ENCODE measurements around the gene DNAJC16. TPM values are rescaled to one million over a fixed set of nuclear protein-coding genes. Genes with fewer than 3 reads are reported as not detected.

The DNAJC16 gene
- polyA plus RNA-seq, 3 donors: 3.0 to 3.6 (median 3.2) TPM

GRCh38 chr1:15559189-15559810, 32.7 kb downstream of the DNAJC16 start:
- no peak overlapping the region for H3K27ac ChIP-seq (ENCODE audit: low read depth, low read length)
- 43 to 91% (median 87%) methylated on average over 12 of the region's 12 CpGs for WGBS, 3 donors

GRCh38 chr1:15568387-15569073, 41.9 kb downstream of the DNAJC16 start:
- 92 to 93% (median 92%) methylated on average over 18 of the region's 18 CpGs for WGBS, 3 donors
- H3K27ac ChIP-seq (ENCODE audit: low read depth, low read length): no peak overlapping the region

- 90 to 95% (median 94%) methylated on average over 1 of the region's 1 CpG for WGBS, 3 donors
- H3K27ac ChIP-seq (ENCODE audit: low read depth, low read length): no peak overlapping the region
Measured at GRCh38 chr1:15570861-15571260, 44.2 kb downstream of the DNAJC16 start.

- H3K27ac ChIP-seq (ENCODE audit: low read depth, low read length): no peak overlapping the region
Measured at GRCh38 chr1:15571266-15571665, 44.6 kb downstream of the DNAJC16 start.

- H3K27ac ChIP-seq (ENCODE audit: low read depth, low read length): no peak overlapping the region
- 83 to 87% (median 83%) methylated on average over 9 of the region's 9 CpGs for WGBS, 3 donors
Measured at GRCh38 chr1:15573477-15573876, 46.8 kb downstream of the DNAJC16 start.

DNA sequence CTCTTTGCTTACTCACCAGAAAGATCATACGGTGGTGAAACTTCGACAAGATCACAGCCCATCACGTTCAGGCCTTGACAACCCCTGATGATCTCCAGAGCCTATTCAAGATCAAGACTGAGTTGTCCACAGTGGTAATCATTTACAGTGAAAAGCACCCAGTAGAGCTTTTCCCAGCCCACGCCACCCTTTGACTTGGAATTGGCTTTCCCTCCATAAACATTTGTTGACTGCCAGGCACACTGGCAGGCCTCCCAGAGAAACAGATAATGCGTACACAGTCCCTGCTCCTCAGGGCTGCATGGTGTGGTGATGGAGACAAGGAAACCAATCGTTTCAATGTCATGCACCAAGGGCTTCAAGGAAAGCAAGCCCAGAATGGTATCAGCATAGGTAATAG, 48.1 kb downstream of the DNAJC16 start:
- 67 to 89% (median 84%) methylated on average over 6 of the region's 6 CpGs for WGBS, 3 donors
- H3K27ac ChIP-seq (ENCODE audit: low read depth, low read length): no peak overlapping the region

DNA sequence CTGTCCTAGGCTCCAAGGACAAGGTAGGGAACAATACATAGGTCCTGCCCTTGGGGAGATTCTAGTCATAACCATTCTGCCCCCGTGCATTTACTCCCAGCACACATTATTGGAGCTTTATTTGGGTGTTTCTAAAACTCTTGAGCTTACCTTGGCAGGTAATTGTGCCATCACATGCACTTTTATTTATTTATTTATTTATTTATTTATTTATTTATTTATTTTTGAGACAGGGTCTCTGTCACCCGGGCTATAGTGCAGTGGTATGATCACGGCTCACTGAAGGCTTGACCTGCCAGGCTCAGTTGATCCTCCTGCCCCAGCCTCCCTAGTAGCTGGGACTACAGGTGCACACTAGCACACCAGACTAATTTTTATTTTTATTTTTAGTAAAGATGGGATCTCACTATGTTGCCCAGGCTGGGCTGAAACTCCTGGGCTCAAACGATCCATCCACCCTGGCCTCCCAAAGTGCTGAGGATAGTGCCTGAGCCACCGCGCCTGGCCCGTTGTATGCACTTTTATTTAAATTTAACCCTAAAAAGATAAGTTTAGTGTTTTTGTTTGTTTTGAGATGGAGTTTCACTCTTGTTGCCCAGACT, 49.0 kb downstream of the DNAJC16 start:
- no peak overlapping the region for H3K27ac ChIP-seq (ENCODE audit: low read depth, low read length)
- 94 to 99% (median 98%) methylated on average over 7 of the region's 7 CpGs for WGBS, 3 donors

DNA sequence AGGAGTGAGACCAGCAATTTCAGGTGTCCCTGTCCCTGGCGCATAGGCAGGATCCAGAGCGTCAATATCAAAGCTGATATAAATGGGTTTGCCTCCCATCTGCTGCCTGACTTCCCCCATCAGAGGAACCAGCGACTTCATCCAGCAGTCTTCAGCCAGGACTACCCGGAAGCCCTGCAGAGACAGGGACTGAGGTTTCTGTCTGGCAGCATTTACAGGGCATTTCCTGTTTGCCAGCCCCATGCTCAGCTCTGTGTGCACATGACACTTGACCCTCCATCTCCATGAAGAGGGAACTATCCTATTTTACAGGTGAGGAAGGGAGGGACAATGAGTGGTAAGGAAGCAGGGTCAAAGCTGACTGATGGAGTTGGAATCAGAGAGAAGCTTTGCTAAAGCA, 51.0 kb downstream of the DNAJC16 start:
- WGBS, 3 donors: 60 to 71% (median 61%) methylated on average over 4 of the region's 4 CpGs
- no peak overlapping the region for H3K27ac ChIP-seq (ENCODE audit: low read depth, low read length)

- WGBS, 3 donors: 81 to 82% (median 81%) methylated on average over 16 of the region's 16 CpGs
- H3K27ac ChIP-seq (ENCODE audit: low read depth, low read length): no peak overlapping the region
Measured at GRCh38 chr1:15578921-15579682, 52.5 kb downstream of the DNAJC16 start.

GRCh38 chr1:15579683-15580047, 53.0 kb downstream of the DNAJC16 start:
- H3K27ac ChIP-seq (ENCODE audit: low read depth, low read length): no peak overlapping the region

DNA sequence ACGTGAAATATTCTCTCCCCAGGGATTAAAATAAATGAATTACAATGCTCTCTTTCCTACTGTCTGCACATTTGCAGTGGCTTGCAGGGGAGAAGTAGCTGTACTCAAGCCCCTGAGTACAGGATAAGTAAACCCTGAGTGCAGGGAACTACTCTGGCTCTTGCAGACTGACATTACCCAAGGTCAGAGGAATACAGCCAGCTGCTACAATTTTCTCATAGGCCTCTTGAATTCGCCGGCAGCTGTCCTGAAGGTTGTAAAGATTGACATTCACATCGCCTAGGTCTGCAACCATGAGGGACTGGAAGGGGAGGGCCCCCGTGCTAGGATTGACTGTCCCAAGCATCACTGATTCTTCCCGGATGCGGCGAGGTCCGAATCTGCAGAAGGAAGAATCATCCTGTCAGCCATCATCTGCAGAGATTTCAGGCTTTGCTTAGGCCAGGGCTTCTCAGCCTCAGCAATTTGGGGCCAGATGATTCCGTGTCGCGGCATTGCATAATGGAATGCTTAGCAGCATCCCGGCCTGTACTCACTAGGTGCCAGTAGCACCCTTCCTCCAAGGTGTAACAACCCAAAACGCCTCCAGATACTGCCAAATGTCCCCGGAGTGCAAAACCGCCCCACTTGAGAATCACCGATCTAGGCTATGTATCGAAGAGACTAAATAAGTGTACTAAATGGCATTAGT, 56.5 kb downstream of the DNAJC16 start:
- WGBS, 3 donors: 71 to 93% (median 91%) methylated on average over 18 of the region's 18 CpGs
- no peak overlapping the region for H3K27ac ChIP-seq (ENCODE audit: low read depth, low read length)

GRCh38 chr1:15584489-15585363, 58.1 kb downstream of the DNAJC16 start, which contains the start of gene AGMAT:
TSS of gene AGMAT (minus strand) at chr1:15585051. CDS start at chr1:15584967, 84 bp downstream.
- 2 to 4% (median 3%) methylated on average over 60 to 68 of the region's 68 CpGs for WGBS, 3 donors
- no peak within 1 kb of the TSS for H3K27ac ChIP-seq (ENCODE audit: low read depth, low read length)

GRCh38 chr1:15592285-15592684, 65.6 kb downstream of the DNAJC16 start:
- 75 to 82% (median 78%) methylated on average over 5 of the region's 5 CpGs for WGBS, 3 donors
- no peak overlapping the region for H3K27ac ChIP-seq (ENCODE audit: low read depth, low read length)

- 55 to 85% (median 84%) methylated on average over 5 of the region's 5 CpGs for WGBS, 3 donors
- no peak overlapping the region for H3K27ac ChIP-seq (ENCODE audit: low read depth, low read length)
Measured at GRCh38 chr1:15595809-15596617, 69.4 kb downstream of the DNAJC16 start.

GRCh38 chr1:15598436-15598835, 71.8 kb downstream of the DNAJC16 start:
- no peak overlapping the region for H3K27ac ChIP-seq (ENCODE audit: low read depth, low read length)
- 47 to 61% (median 49%) methylated on average over 2 of the region's 2 CpGs for WGBS, 3 donors

DNA sequence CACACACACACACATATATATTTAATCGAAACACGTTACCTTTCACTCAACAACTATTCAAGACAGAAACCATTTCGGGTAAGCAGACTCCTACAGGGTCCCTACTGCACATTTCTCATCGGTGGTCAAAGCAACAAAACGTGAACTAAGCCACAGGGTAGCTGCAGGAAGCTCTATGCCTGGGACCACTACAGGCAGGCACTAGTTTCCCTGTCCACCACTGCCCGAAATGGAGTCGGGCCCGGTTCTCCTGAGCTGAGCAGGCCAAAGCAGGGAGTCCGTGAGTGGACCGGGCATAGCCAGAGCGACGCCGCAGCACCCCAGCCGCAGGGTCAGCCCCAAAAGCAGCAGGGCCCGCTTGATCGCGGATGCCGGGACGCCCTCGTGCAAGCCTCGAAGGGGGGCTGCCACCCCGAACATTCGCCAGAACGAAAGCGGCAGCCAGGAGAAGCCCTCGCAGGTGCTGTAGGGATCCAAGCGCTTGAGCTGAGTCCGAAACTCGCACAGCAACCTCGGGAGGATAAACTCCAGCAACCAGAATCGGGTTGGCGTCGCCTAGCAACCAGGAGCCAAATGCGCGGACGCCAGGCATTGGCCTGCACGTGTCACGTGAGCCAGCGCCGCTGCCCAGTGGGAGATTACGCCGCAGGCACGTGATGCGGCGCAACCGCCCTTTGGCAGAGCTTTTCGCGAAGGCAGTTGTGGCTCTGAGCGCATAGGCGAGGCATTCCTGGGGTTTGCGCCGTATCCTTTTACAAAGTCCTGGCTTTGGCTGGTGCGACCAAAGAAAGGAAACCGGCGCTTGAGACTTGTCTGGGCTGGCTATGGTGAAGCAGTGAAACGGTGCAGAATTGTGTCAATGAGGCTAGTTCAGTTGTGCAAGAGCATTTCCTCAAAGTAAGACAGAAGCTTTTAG, 76.7 kb downstream of the DNAJC16 start:
- no peak overlapping the region for H3K27ac ChIP-seq (ENCODE audit: low read depth, low read length)
- 1 to 2% (median 1%) methylated on average over 49 to 56 of the region's 56 CpGs for WGBS, 3 donors

Data from adipose tissue (tissue), 3 donors.